ENCODE data around the gene FAAP24. TPM values are rescaled to one million over a fixed set of nuclear protein-coding genes. Genes with fewer than 3 reads are reported as not detected.
"Not testable (repeated sequence)": the region's sequence is repeated elsewhere in the genome, so short reads cannot be mapped to it uniquely, and the experiment has no call there.

FAAP24 gene
- total and polyA plus RNA-seq, 2 experiments from 2014 or later, result 1.6 to 2.9 TPM

- TF ChIP-seq EZH2 (IDR thresholded peaks at IDR 0.05; ENCODE audit: low read depth, unreplicated experiment) (no peak), ZNF331 (CRISPR knock-in tag; IDR thresholded peaks at IDR 0.05; ENCODE audit: low read depth) (no peak), POLR2AphosphoS5 (IDR thresholded peaks at IDR 0.05; ENCODE audit: low read depth) (no peak), NANOG (IDR thresholded peaks at IDR 0.05; ENCODE audit: borderline replicate concordance) (no peak)
- TF ChIP-seq, protein P1, sequence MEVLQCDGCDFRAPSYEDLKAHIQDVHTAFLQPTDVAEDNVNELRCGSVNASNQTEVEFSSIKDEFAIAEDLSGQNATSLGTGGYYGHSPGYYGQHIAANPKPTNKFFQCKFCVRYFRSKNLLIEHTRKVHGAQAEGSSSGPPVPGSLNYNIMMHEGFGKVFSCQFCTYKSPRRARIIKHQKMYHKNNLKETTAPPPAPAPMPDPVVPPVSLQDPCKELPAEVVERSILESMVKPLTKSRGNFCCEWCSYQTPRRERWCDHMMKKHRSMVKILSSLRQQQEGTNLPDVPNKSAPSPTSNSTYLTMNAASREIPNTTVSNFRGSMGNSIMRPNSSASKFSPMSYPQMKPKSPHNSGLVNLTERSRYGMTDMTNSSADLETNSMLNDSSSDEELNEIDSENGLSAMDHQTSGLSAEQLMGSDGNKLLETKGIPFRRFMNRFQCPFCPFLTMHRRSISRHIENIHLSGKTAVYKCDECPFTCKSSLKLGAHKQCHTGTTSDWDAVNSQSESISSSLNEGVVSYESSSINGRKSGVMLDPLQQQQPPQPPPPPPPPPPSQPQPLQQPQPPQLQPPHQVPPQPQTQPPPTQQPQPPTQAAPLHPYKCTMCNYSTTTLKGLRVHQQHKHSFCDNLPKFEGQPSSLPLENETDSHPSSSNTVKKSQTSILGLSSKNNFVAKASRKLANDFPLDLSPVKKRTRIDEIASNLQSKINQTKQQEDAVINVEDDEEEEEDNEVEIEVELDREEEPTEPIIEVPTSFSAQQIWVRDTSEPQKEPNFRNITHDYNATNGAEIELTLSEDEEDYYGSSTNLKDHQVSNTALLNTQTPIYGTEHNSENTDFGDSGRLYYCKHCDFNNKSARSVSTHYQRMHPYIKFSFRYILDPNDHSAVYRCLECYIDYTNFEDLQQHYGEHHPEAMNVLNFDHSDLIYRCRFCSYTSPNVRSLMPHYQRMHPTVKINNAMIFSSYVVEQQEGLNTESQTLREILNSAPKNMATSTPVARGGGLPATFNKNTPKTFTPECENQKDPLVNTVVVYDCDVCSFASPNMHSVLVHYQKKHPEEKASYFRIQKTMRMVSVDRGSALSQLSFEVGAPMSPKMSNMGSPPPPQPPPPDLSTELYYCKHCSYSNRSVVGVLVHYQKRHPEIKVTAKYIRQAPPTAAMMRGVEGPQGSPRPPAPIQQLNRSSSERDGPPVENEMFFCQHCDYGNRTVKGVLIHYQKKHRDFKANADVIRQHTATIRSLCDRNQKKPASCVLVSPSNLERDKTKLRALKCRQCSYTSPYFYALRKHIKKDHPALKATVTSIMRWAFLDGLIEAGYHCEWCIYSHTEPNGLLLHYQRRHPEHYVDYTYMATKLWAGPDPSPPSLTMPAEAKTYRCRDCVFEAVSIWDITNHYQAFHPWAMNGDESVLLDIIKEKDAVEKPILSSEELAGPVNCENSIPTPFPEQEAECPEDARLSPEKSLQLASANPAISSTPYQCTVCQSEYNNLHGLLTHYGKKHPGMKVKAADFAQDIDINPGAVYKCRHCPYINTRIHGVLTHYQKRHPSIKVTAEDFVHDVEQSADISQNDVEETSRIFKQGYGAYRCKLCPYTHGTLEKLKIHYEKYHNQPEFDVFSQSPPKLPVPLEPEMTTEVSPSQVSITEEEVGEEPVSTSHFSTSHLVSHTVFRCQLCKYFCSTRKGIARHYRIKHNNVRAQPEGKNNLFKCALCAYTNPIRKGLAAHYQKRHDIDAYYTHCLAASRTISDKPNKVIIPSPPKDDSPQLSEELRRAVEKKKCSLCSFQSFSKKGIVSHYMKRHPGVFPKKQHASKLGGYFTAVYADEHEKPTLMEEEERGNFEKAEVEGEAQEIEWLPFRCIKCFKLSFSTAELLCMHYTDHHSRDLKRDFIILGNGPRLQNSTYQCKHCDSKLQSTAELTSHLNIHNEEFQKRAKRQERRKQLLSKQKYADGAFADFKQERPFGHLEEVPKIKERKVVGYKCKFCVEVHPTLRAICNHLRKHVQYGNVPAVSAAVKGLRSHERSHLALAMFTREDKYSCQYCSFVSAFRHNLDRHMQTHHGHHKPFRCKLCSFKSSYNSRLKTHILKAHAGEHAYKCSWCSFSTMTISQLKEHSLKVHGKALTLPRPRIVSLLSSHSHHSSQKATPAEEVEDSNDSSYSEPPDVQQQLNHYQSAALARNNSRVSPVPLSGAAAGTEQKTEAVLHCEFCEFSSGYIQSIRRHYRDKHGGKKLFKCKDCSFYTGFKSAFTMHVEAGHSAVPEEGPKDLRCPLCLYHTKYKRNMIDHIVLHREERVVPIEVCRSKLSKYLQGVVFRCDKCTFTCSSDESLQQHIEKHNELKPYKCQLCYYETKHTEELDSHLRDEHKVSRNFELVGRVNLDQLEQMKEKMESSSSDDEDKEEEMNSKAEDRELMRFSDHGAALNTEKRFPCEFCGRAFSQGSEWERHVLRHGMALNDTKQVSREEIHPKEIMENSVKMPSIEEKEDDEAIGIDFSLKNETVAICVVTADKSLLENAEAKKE (CRISPR knock-in tag; IDR thresholded peaks at IDR 0.05), result no peak
Observed at GRCh38 chr19:33000910-33001309, 28.9 kb downstream of the FAAP24 start (continued).

DNA sequence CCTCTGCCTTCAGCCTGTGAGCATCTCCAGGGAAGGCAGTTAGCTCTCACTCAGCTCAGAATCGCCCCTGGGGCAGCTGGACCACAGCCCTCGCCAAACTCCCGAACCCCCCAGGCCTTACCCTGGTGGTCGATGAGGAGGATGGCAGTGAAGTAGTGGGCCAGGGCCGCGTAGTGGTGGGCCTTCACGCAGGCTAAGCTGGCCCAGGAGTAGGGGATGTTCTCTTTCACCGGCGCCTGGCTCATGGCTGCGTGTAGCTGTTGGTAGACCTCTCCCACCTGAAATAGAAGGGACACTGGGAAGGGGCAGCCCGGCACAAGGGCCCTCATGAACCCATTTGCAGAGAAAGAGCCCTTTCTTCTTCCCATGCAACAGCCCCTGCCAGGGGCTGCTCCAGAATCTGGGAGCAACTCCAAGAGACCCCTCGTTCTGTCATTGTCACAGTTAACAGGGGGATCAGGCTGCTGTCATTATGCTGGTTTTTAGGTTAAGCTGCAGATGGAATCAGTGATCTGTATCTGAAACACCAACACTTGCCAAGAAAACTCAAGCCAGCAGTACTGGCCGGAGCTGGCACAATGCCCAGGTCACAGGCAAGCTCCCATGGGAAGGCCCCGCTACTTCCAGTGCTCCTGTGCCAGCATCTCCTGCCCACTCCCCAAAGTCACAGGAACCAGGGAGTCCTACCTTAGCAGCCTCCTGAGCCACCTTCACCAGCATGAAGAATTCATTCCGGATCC is 30.3 kb downstream of the FAAP24 start:
- not testable (repeated sequence) for H4K20me1 ChIP-seq (replicated peaks; ENCODE audit: insufficient read depth); H3K4me1 Mint-ChIP-seq; H3K79me2 ChIP-seq (replicated peaks; ENCODE audit: insufficient read depth); H3K27me3 Mint-ChIP-seq (ENCODE audit: insufficient read depth, low read depth, poor library complexity); H3F3A ChIP-seq (replicated peaks; ENCODE audit: low read depth); H3K4me3 ChIP-seq; H2AFZ ChIP-seq; H3K4me1 ChIP-seq (ENCODE audit: insufficient read depth); H3K27ac ChIP-seq (ENCODE audit: low read depth); H3K27ac Mint-ChIP-seq; H3K4me2 ChIP-seq; H3K36me3 ChIP-seq (ENCODE audit: insufficient read depth); H3K4me3 Mint-ChIP-seq; H3K9me2 ChIP-seq (ENCODE audit: insufficient read depth); H3K9me3 Mint-ChIP-seq; H3K27me3 ChIP-seq (ENCODE audit: insufficient read depth)
- H3K36me3 Mint-ChIP-seq (ENCODE audit: low read depth), result peaks cover 48% of the 10 kb centered on the region
- peak; percentile 8 for DNase-seq (ENCODE audit: low spot score)
- ATAC-seq, result peak; percentile 30; the same call in 2 of the 3 replicates

GRCh38 chr19:33003424-33004024 is 31.5 kb downstream of the FAAP24 start:
- H3K36me3 ChIP-seq (ENCODE audit: insufficient read depth); H3K9me2 ChIP-seq (ENCODE audit: insufficient read depth); H3K9me3 Mint-ChIP-seq; H3K4me3 ChIP-seq; H3K27ac ChIP-seq (ENCODE audit: low read depth); H3K4me2 ChIP-seq; H3K27me3 ChIP-seq (ENCODE audit: insufficient read depth); DNase-seq (ENCODE audit: low spot score); ATAC-seq; H3K4me1 ChIP-seq (ENCODE audit: insufficient read depth); H3K4me1 Mint-ChIP-seq; H3K27me3 Mint-ChIP-seq (ENCODE audit: insufficient read depth, low read depth, poor library complexity); H3K79me2 ChIP-seq (replicated peaks; ENCODE audit: insufficient read depth); H3F3A ChIP-seq (replicated peaks; ENCODE audit: low read depth); H2AFZ ChIP-seq; H4K20me1 ChIP-seq (replicated peaks; ENCODE audit: insufficient read depth); H3K4me3 Mint-ChIP-seq; H3K27ac Mint-ChIP-seq: not testable (repeated sequence)
- peaks cover 45% of the 10 kb centered on the region for H3K36me3 Mint-ChIP-seq (ENCODE audit: low read depth)
